Neural cell (in vitro differentiated cells): Measurements from ENCODE around the gene TLL1. TPM values are rescaled to one million over a fixed set of nuclear protein-coding genes. Genes with fewer than 3 reads are reported as not detected.

ENCODE experiments used
- H2AFZ ChIP-seq: fragments of 200-600, 300-800 bp; sonication (generic), shearing (Covaris generic); 2 replicates; pipeline ENCODE4 v1.6.0; 2014; ENCODE audit warnings: low read depth, mild to moderate bottlenecking, antibody characterized with exemption, low read length, moderate library complexity
- H3F3A ChIP-seq: fragments of 200-600 bp; shearing (Covaris generic); 2 replicates; pipeline ENCODE4 v1.6.1; 2016; ENCODE audit warnings: mild to moderate bottlenecking, moderate library complexity, mixed read lengths, antibody characterized with exemption, low read length; ENCODE audit not compliant: insufficient read depth, poor library complexity, severe bottlenecking
- H3K27ac ChIP-seq: fragments of 200-600, 300-800 bp; sonication (generic), shearing (Covaris generic); 2 replicates; pipeline ENCODE4 v1.5.1; 2014; ENCODE audit warnings: mild to moderate bottlenecking, low read length, moderate library complexity
- H3K27me3 ChIP-seq: fragments of 300-800, 200-600 bp; sonication (generic), shearing (Covaris generic); 2 replicates; pipeline ENCODE4 v1.6.0; 2014; ENCODE audit warnings: mild to moderate bottlenecking, low read depth, low read length, moderate library complexity; ENCODE audit not compliant: insufficient read depth
- H3K36me3 ChIP-seq: fragments of 300-800, 200-600 bp; sonication (generic), shearing (Covaris generic); 2 replicates; pipeline ENCODE4 v1.5.1; 2014; ENCODE audit warnings: mild to moderate bottlenecking, antibody characterized with exemption, low read length, moderate library complexity; ENCODE audit not compliant: insufficient read depth
- H3K4me2 ChIP-seq: fragments of 300-800, 200-600 bp; sonication (generic), shearing (Covaris generic); 2 replicates; pipeline ENCODE4 v1.6.0; 2014; ENCODE audit warnings: mild to moderate bottlenecking, low read length
- H3K4me3 ChIP-seq: fragments of 300-800, 200-600 bp; sonication (generic), shearing (Covaris generic); 2 replicates; pipeline ENCODE4 v1.5.1; 2014; ENCODE audit warnings: mild to moderate bottlenecking, low read length, moderate library complexity
- H3K79me2 ChIP-seq: fragments of 200-600 bp; shearing (Covaris generic); replicated peaks from 2 replicates; pipeline ENCODE4 v1.6.0; 2014; ENCODE audit warnings: mild to moderate bottlenecking, low read length, moderate library complexity; ENCODE audit not compliant: insufficient read depth
- H3K9ac ChIP-seq: fragments of 300-800, 200-600 bp; sonication (generic), shearing (Covaris generic); 2 replicates; pipeline ENCODE4 v1.6.1; 2016; ENCODE audit warnings: mild to moderate bottlenecking, low read length, mixed read lengths
- H3K9me2 ChIP-seq: fragments of 200-600 bp; shearing (Covaris generic); 2 replicates; pipeline ENCODE4 v1.6.1; 2016; ENCODE audit warnings: mild to moderate bottlenecking, low read length, mixed read lengths; ENCODE audit not compliant: insufficient read depth
- H3K9me3 ChIP-seq: fragments of 200-600, 300-800 bp; sonication (generic), shearing (Covaris generic); 2 replicates; pipeline ENCODE4 v1.6.1; 2016; ENCODE audit warnings: mild to moderate bottlenecking, mixed run types, low read length, moderate library complexity, mixed read lengths
- H4K20me1 ChIP-seq: fragments of 200-600 bp; shearing (Covaris generic); 2 replicates; pipeline ENCODE4 v1.6.1; 2016; ENCODE audit warnings: mild to moderate bottlenecking, mixed run types; ENCODE audit not compliant: insufficient read depth
- CTCF ChIP-seq: fragments of 450-650 bp; IDR thresholded peaks from 2 replicates; pipeline ENCODE4 v1.5.1; 2014; ENCODE audit warnings: antibody characterized with exemption, mild to moderate bottlenecking, moderate library complexity; ENCODE audit not compliant: poor library complexity, severe bottlenecking
- EP300 ChIP-seq: fragments of 450-650 bp; conservative IDR thresholded peaks from 2 replicates; pipeline ENCODE4 v1.6.1; 2014; ENCODE audit warnings: antibody characterized with exemption, mild to moderate bottlenecking, moderate library complexity; ENCODE audit not compliant: poor library complexity, severe bottlenecking
- EZH2 ChIP-seq: fragments of 200-600, 300-800 bp; shearing (Covaris generic), sonication (generic); IDR thresholded peaks from 2 replicates; pipeline ENCODE4 v1.6.1; 2014; ENCODE audit warnings: antibody characterized with exemption, low read length, borderline replicate concordance, mild to moderate bottlenecking; ENCODE audit not compliant: insufficient read depth, poor library complexity, severe bottlenecking
- MXI1 ChIP-seq: fragments of 450-650 bp; conservative IDR thresholded peaks from 2 replicates; pipeline ENCODE4 v1.6.1; 2014; ENCODE audit warnings: antibody characterized with exemption, mild to moderate bottlenecking; ENCODE audit not compliant: poor library complexity, severe bottlenecking
- POLR2AphosphoS5 ChIP-seq: IDR thresholded peaks from 2 replicates; pipeline ENCODE4 v1.6.1; 2012
- RAD21 ChIP-seq: fragments of 450-650 bp; conservative IDR thresholded peaks from 2 replicates; pipeline ENCODE4 v1.6.1; 2014; ENCODE audit warnings: antibody characterized with exemption, mild to moderate bottlenecking, moderate library complexity
- REST ChIP-seq: IDR thresholded peaks from 2 replicates; pipeline ENCODE4 v1.6.1; 2012; ENCODE audit warnings: borderline replicate concordance
- SMC3 ChIP-seq: fragments of 450-650 bp; conservative IDR thresholded peaks from 2 replicates; pipeline ENCODE4 v1.6.1; 2014; ENCODE audit warnings: antibody characterized with exemption, mild to moderate bottlenecking, moderate library complexity; ENCODE audit not compliant: poor library complexity
- TAF1 ChIP-seq: IDR thresholded peaks from 2 replicates; pipeline ENCODE4 v1.6.1; 2012; ENCODE audit warnings: low read depth
- polyA plus RNA-seq: library from polyadenylated mRNA; depleted of rRNA; stranded (reverse); fragments of >200 nt; gene quantifications from 2 replicates; pipeline ENCODE4 v1.2.3, GENCODE V29; 2014

TLL1 gene
- polyA plus RNA-seq, 1 donor from 2014 or later: not detected

GRCh38 chr4:165905405-165906027 lies 32.5 kb downstream of the TLL1 start:
- H3K27ac ChIP-seq: no peak overlapping the region
- H4K20me1 ChIP-seq: no peaks in the 10 kb centered on the region
- H3K9me3 ChIP-seq: no peaks in the 10 kb centered on the region
- no peak overlapping the region for H2AFZ ChIP-seq
- H3K9me2 ChIP-seq: no peaks in the 10 kb centered on the region
- TF ChIP-seq EP300 (no peak), TAF1 (no peak), REST (no peak), CTCF (no peak), POLR2AphosphoS5 (no peak), MXI1 (no peak), SMC3 (no peak), EZH2 (no peak), RAD21 (no peak)
- H3K36me3 ChIP-seq: no peaks in the 10 kb centered on the region
- H3K27me3 ChIP-seq: no peaks in the 10 kb centered on the region
- H3K9ac ChIP-seq: no peak overlapping the region
- no peak overlapping the region for H3K4me2 ChIP-seq
- H3K4me3 ChIP-seq: no peak overlapping the region
- H3F3A ChIP-seq: no peaks in the 10 kb centered on the region
- H3K79me2 ChIP-seq: no peaks in the 10 kb centered on the region

- Histone ChIP-seq H3K4me2 (no peak overlapping the region), H4K20me1 (no peaks in the 10 kb centered on the region), H3K27ac (no peak overlapping the region), H3K27me3 (no peaks in the 10 kb centered on the region), H3K9ac (no peak overlapping the region), H2AFZ (no peak overlapping the region), H3F3A (no peaks in the 10 kb centered on the region), H3K9me2 (no peaks in the 10 kb centered on the region), H3K36me3 (no peaks in the 10 kb centered on the region), H3K79me2 (no peaks in the 10 kb centered on the region), H3K4me3 (no peak overlapping the region), H3K9me3 (no peaks in the 10 kb centered on the region)
- TF ChIP-seq SMC3: no peak
- no peak for TF ChIP-seq RAD21
- no peak for TF ChIP-seq CTCF
- TF ChIP-seq MXI1: no peak
- no peak for TF ChIP-seq TAF1
- TF ChIP-seq EZH2: no peak
- TF ChIP-seq REST: no peak
- TF ChIP-seq POLR2AphosphoS5: no peak
- TF ChIP-seq EP300: no peak
Measured at GRCh38 chr4:165906272-165906671, 33.2 kb downstream of the TLL1 start.
